Gastrocnemius medialis (tissue), 4 donors: ENCODE measurements around the gene RMC1.

Experiments used
- POLR2A ChIP-seq, 2 donors: fragments of 450-650 bp; IDR thresholded peaks; one replicate each; pipeline ENCODE4 v1.6.1; 2017; ENCODE audit warnings: antibody characterized with exemption in 2 of 2, mild to moderate bottlenecking in 2 of 2, moderate library complexity in 2 of 2
- TF ChIP-seq, protein P1 (sequence below), 5 experiments: fragments of 450-650 bp in 3 of 5; fragments of 200-600 bp in 2 of 5; sonication (generic) in 2 of 5; IDR thresholded peaks in 4 of 5; conservative IDR thresholded peaks in 1 of 5; 1 replicate in 4 of 5; 2 replicates in 1 of 5; pipeline ENCODE4 v1.5.1; 2016 to 2019; ENCODE audit warnings: antibody characterized with exemption in 5 of 5, mild to moderate bottlenecking in 3 of 5, moderate library complexity in 3 of 5

DNA sequence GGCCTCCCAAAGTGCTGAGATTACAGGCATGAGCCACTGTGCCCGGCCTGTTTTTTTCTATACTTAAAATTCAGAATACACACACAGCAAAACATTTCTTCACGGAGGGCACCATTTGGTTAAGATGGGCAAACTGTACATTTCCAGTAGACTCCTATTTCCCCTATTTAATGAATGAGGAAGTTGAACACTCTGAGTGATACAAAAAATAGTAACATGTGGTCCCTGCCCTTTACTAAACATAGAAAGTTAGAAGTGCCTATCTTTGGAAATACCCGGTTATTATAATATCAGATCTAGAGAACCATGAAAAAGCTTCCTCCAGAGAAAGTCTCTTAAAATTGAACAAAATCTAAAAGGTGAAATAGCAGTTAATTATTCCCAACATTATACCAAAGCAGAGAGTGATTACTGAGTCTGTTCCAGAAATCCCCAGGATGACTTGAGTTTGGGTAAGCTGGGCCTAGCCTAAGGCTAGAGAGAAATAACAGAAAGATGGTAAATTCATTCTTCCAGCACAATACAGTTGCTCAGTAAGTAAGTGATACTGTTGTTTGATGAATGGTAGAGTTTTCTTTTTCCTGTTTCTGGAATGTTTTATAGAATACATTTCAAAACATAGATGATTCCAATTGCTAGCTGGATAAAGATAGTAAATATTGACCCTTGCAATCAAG lies 23.3 kb upstream of the RMC1 start:
- TF ChIP-seq, protein P1, sequence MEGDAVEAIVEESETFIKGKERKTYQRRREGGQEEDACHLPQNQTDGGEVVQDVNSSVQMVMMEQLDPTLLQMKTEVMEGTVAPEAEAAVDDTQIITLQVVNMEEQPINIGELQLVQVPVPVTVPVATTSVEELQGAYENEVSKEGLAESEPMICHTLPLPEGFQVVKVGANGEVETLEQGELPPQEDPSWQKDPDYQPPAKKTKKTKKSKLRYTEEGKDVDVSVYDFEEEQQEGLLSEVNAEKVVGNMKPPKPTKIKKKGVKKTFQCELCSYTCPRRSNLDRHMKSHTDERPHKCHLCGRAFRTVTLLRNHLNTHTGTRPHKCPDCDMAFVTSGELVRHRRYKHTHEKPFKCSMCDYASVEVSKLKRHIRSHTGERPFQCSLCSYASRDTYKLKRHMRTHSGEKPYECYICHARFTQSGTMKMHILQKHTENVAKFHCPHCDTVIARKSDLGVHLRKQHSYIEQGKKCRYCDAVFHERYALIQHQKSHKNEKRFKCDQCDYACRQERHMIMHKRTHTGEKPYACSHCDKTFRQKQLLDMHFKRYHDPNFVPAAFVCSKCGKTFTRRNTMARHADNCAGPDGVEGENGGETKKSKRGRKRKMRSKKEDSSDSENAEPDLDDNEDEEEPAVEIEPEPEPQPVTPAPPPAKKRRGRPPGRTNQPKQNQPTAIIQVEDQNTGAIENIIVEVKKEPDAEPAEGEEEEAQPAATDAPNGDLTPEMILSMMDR (IDR thresholded peaks at IDR 0.05 in 4 of 5, conservative IDR thresholded peaks at IDR 0.05 in 1 of 5) = no peak
- TF ChIP-seq POLR2A (IDR thresholded peaks at IDR 0.05) = no peak
